Panc1 (cell line): Measurements from ENCODE around the gene ASB12. TPM values are rescaled to one million over a fixed set of nuclear protein-coding genes. Genes with fewer than 3 reads are reported as not detected.

Experiments
- ATAC-seq: fragments of 200-7000 bp; cut with Tn5 transposase; 2 replicates; pipeline ENCODE4 v1.9.1; 2020; ENCODE audit warnings: mild to moderate bottlenecking, moderate library complexity
- Bru-seq: library from RNA; stranded (reverse); fragments of 400-500 nt; gene quantifications from one replicate; lab custom pipeline; 2021; lab: Mats Ljungman, UMichigan
- BruChase-seq, 2 experiments: library from RNA; stranded (reverse); fragments of 400-500 nt; gene quantifications; one replicate each; lab custom pipeline; 2021; lab: Mats Ljungman, UMichigan
- BruUV-seq: library from RNA; stranded (reverse); fragments of 400-500 nt; replicated peaks from 2 replicates; lab custom pipeline; 2021; lab: Mats Ljungman, UMichigan
- CTCF ChIA-PET: fragments of 300-600 bp; sonication (Branson Sonifier 250); formaldehyde crosslinking; loops from one replicate; lab custom pipeline; 2022; ENCODE audit warnings: antibody characterized with exemption; lab: Charles Lee
- POLR2A ChIA-PET: fragments of 300-600 bp; sonication (Branson Sonifier 250); formaldehyde crosslinking; loops from one replicate; lab custom pipeline; 2022; ENCODE audit warnings: antibody characterized with exemption; lab: Charles Lee
- DNase-seq: peaks from one replicate; pipeline ENCODE4 v3.0.0-alpha.2; 2010; ENCODE audit warnings: low read depth, low spot score
- H3K27ac ChIP-seq: 2 replicates; pipeline ENCODE4 v1.5.1; 2011; ENCODE audit warnings: mild to moderate bottlenecking, low read length, inconsistent platforms
- H3K27me3 ChIP-seq: fragments of 200-500 bp; sonication (Bioruptor generic); 2 replicates; pipeline ENCODE4 v1.6.0; 2014; ENCODE audit warnings: low read length, inconsistent platforms; ENCODE audit not compliant: control insufficient read depth, insufficient read depth
- H3K36me3 ChIP-seq: fragments of 200-500 bp; sonication (Bioruptor generic); 2 replicates; pipeline ENCODE4 v1.5.1; 2014; ENCODE audit warnings: inconsistent platforms, mild to moderate bottlenecking, low read length, moderate library complexity; ENCODE audit not compliant: control insufficient read depth, insufficient read depth
- H3K4me1 ChIP-seq: 2 replicates; pipeline ENCODE4 v1.5.1; 2011; ENCODE audit warnings: inconsistent platforms, mild to moderate bottlenecking, low read length, moderate library complexity; ENCODE audit not compliant: control insufficient read depth, insufficient read depth
- H3K4me3 ChIP-seq, 2 experiments: 2 replicates each; pipeline ENCODE4 v1.5.1; 2011 to 2012; ENCODE audit warnings: low read depth in 2 of 2, low read length in 2 of 2, mild to moderate bottlenecking in 2 of 2, inconsistent platforms in 1 of 2, moderate library complexity in 1 of 2
- H3K9me3 ChIP-seq: fragments of 200-500 bp; sonication (Bioruptor generic); 2 replicates; pipeline ENCODE4 v1.5.1; 2014; ENCODE audit warnings: low read depth, mild to moderate bottlenecking, inconsistent platforms, low read length, moderate library complexity; ENCODE audit not compliant: control insufficient read depth, insufficient read depth
- CTCF ChIP-seq: fragments of 450-650 bp; IDR thresholded peaks from 2 replicates; pipeline ENCODE4 v1.5.1; 2017; ENCODE audit warnings: mild to moderate bottlenecking
- POLR2AphosphoS5 ChIP-seq: IDR thresholded peaks from 2 replicates; pipeline ENCODE4 v1.6.1; 2012; ENCODE audit warnings: mild to moderate bottlenecking, low read depth, low read length, moderate library complexity
- REST ChIP-seq, 2 experiments: IDR thresholded peaks; 2 replicates each; pipeline ENCODE4 v1.6.1; 2011 to 2012; ENCODE audit warnings: low read depth in 2 of 2, control low read depth in 1 of 2, low read length in 1 of 2, mild to moderate bottlenecking in 1 of 2, moderate library complexity in 1 of 2; ENCODE audit not compliant: insufficient read depth in 1 of 2
- SIN3A ChIP-seq: IDR thresholded peaks from 2 replicates; pipeline ENCODE4 v1.6.1; 2012; ENCODE audit warnings: low read depth, mild to moderate bottlenecking, low read length, moderate library complexity, borderline replicate concordance; ENCODE audit not compliant: insufficient read depth
- TCF7L2 ChIP-seq: IDR thresholded peaks from 2 replicates; pipeline ENCODE4 v1.6.1; 2011; ENCODE audit warnings: mild to moderate bottlenecking, low read depth, low read length, inconsistent platforms
- in situ Hi-C: cut with HindIII; loops from 2 replicates; pipeline ENCODE4 v1.10.0; 2016; ENCODE audit warnings: low sequenced_read_pairs, low pct_unique_long_range_greater_than_20kb
- intact Hi-C: fragments of 100-400 bp; cut with micrococcal nuclease; formaldehyde crosslinking; loops from one replicate; pipeline ENCODE4 v1.10.0; 2022; ENCODE audit not compliant: unreplicated experiment
- long read RNA-seq: library from polyadenylated mRNA; unstranded; transcript quantifications from one replicate; pipeline ENCODE4 v2.0.0, GENCODE V29; 2021; ENCODE audit not compliant: unreplicated experiment
- polyA plus RNA-seq: library from polyadenylated mRNA; unstranded; fragments of >200 nt; gene quantifications from one replicate; pipeline ENCODE4 v1.2.1, GENCODE V29; 2012; ENCODE audit warnings: missing spikeins; ENCODE audit not compliant: insufficient read length
- total RNA-seq: library from RNA; stranded (reverse); gene quantifications from one replicate; pipeline ENCODE4 v1.2.1, GENCODE V29; 2021; ENCODE audit not compliant: unreplicated experiment

The ASB12 gene
- total RNA-seq: not detected
- not detected for polyA plus RNA-seq
- percentile 10 among the genes with signal in this experiment for Bru-seq, nascent RNA
- percentile 10 among the genes with signal in this experiment for BruChase-seq, experiment 1, labeled RNA remaining after a 2-hour chase
- BruChase-seq, experiment 2, labeled RNA remaining after a 6-hour chase: percentile 15 among the genes with signal in this experiment
- long read RNA-seq: 0 reads

- Histone ChIP-seq H3K27ac (no peak within 1 kb of the TSS), H3K27me3 (no peaks in the 10 kb centered on the region), H3K36me3 (no peaks in the 10 kb centered on the region), H3K4me1 (no peaks in the 10 kb centered on the region), H3K9me3 (no peaks in the 10 kb centered on the region), H3K4me3 (no peak within 1 kb of the TSS)
- no peak for DNase-seq
- POLR2A ChIA-PET: no interaction called here
- CTCF ChIA-PET: no interaction called here
- ATAC-seq: no peak
- in situ Hi-C loops: no loop called here
- TF ChIP-seq CTCF (no peak), SIN3A (no peak), TCF7L2 (no peak), POLR2AphosphoS5 (no peak), REST (IDR thresholded peaks at IDR 0.05; ENCODE audit: insufficient read depth in 1 of 2, low read depth in 2 of 2, low read length in 1 of 2) (no peak)
- no TSS peak for BruUV-seq
- intact Hi-C loops: no loop called here
These were observed at the start of gene ASB12 for GRCh38 chrX:64230123-64230970. Gene ASB12, minus strand, starts transcription at chrX:64230607. Its CDS starts 4,957 bp downstream, at chrX:64225650.

GRCh38 chrX:64265265-64265664 is 34.9 kb upstream of the ASB12 start:
- Histone ChIP-seq H3K4me1 (no peaks in the 10 kb centered on the region), H3K27me3 (no peaks in the 10 kb centered on the region), H3K9me3 (no peaks in the 10 kb centered on the region), H3K27ac (no peak overlapping the region), H3K36me3 (no peaks in the 10 kb centered on the region), H3K4me3 (no peak overlapping the region)
- DNase-seq (no peak), ATAC-seq (no peak)
- intact Hi-C loops (no loop called here), in situ Hi-C loops (no loop called here)
- ChIA-PET CTCF (no interaction called here), POLR2A (no interaction called here)
- BruUV-seq: no TSS peak
- TF ChIP-seq REST (IDR thresholded peaks at IDR 0.05; ENCODE audit: insufficient read depth in 1 of 2, low read depth in 2 of 2, low read length in 1 of 2): no peak
- no peak for TF ChIP-seq CTCF
